Measurements from ENCODE around the gene MDFI.
A peak's percentile ranks its signal among the peaks of the same experiment; 100 is the strongest.
"Not testable (repeated sequence)": the region's sequence is repeated elsewhere in the genome, so short reads cannot be mapped to it uniquely, and the experiment has no call there.

The MDFI gene

GRCh38 chr6:41602864-41603608 is 35.2 kb upstream of the MDFI start:
- peak; percentile 36 for DNase-seq

GRCh38 chr6:41604006-41604405 is 34.3 kb upstream of the MDFI start:
- no peak for DNase-seq

GRCh38 chr6:41605649-41606048 is 32.6 kb upstream of the MDFI start:
- DNase-seq: no peak

- no peak for DNase-seq
These were observed 31.2 kb upstream of the MDFI start for GRCh38 chr6:41607036-41607435.

GRCh38 chr6:41607736-41608135 is 30.5 kb upstream of the MDFI start:
- DNase-seq: no peak

GRCh38 chr6:41608443-41609151 is 29.7 kb upstream of the MDFI start:
- DNase-seq: no peak

GRCh38 chr6:41614715-41615114 is 23.6 kb upstream of the MDFI start:
- DNase-seq: no peak

GRCh38 chr6:41615311-41615710 is 23.0 kb upstream of the MDFI start:
- DNase-seq: no peak

- no peak for DNase-seq
These were observed 19.7 kb upstream of the MDFI start for GRCh38 chr6:41618598-41618997.

- DNase-seq: not testable (repeated sequence)
These were observed 19.1 kb upstream of the MDFI start for GRCh38 chr6:41619193-41619592.

GRCh38 chr6:41621367-41621766 is 16.9 kb upstream of the MDFI start:
- no peak for DNase-seq

GRCh38 chr6:41621802-41622201 is 16.5 kb upstream of the MDFI start:
- no peak for DNase-seq

GRCh38 chr6:41622206-41622988 is 15.9 kb upstream of the MDFI start:
- no peak for DNase-seq

- DNase-seq: no peak
These were observed 14.9 kb upstream of the MDFI start for GRCh38 chr6:41623330-41623729.

GRCh38 chr6:41624621-41625380 is 13.5 kb upstream of the MDFI start:
- no peak for DNase-seq

- DNase-seq: no peak
These were observed 12.8 kb upstream of the MDFI start for GRCh38 chr6:41625442-41625841.

GRCh38 chr6:41626022-41626421 is 12.2 kb upstream of the MDFI start:
- no peak for DNase-seq

GRCh38 chr6:41626917-41627316 is 11.4 kb upstream of the MDFI start:
- no peak for DNase-seq

- no peak for DNase-seq
These were observed 9.1 kb upstream of the MDFI start for GRCh38 chr6:41629128-41629527.

GRCh38 chr6:41630069-41630468 is 8.2 kb upstream of the MDFI start:
- no peak for DNase-seq

- DNase-seq: no peak
These were observed 7.3 kb upstream of the MDFI start for GRCh38 chr6:41630946-41631345.

- no peak for DNase-seq
These were observed 5.1 kb upstream of the MDFI start for GRCh38 chr6:41633056-41633634.

GRCh38 chr6:41634657-41635056 is 3.6 kb upstream of the MDFI start:
- DNase-seq: no peak
